K562 (cell line): ENCODE measurements around the gene CYB5B. TPM values are rescaled to one million over a fixed set of nuclear protein-coding genes. Genes with fewer than 3 reads are reported as not detected.

Experiments
- CTBP1 ChIP-seq: fragments of 450-650 bp; IDR thresholded peaks from 2 replicates; pipeline ENCODE4 v1.6.1; 2016; ENCODE audit warnings: borderline replicate concordance
- FOS ChIP-seq: IDR thresholded peaks from 3 replicates; pipeline ENCODE4 v1.6.1; 2011; ENCODE audit not compliant: insufficient read length; ENCODE audit errors: extremely low read depth
- FOXA3 ChIP-seq, 2 experiments: fragments of 450-650 bp in 1 of 2; sonication (generic) in 1 of 2; formaldehyde crosslinking; IDR thresholded peaks in 1 of 2; conservative IDR thresholded peaks in 1 of 2; 2 replicates each; pipeline versions ENCODE4 v1.4.0 to v1.8.0; 2020 to 2022; ENCODE audit warnings: mild to moderate bottlenecking in 2 of 2, missing genetic modification reagents in 1 of 2
- HDAC2 ChIP-seq: fragments of 450-650 bp; IDR thresholded peaks from 2 replicates; pipeline ENCODE4 v1.6.1; 2016; ENCODE audit warnings: mild to moderate bottlenecking
- JUN ChIP-seq, 2 experiments: sonication (generic) in 1 of 2; formaldehyde crosslinking in 1 of 2; IDR thresholded peaks; 2 replicates each; pipeline versions ENCODE4 v1.6.1 to v1.8.0; 2012 to 2022; ENCODE audit warnings: borderline replicate concordance in 2 of 2, mild to moderate bottlenecking in 2 of 2, improper control_type of control experiment in 1 of 2, low read depth in 1 of 2, low read length in 1 of 2, missing genetic modification reagents in 1 of 2
- KLF16 ChIP-seq: IDR thresholded peaks from 2 replicates; pipeline ENCODE4 v1.6.1; 2016; ENCODE audit warnings: antibody characterized with exemption
- MEIS2 ChIP-seq: fragments of 450-650 bp; IDR thresholded peaks from 2 replicates; pipeline ENCODE4 v1.6.1; 2014; ENCODE audit warnings: mild to moderate bottlenecking; ENCODE audit not compliant: partially characterized antibody
- PURB ChIP-seq: sonication (generic); formaldehyde crosslinking; IDR thresholded peaks from 2 replicates; pipeline ENCODE4 v1.9.0; 2021; ENCODE audit warnings: low read depth, mild to moderate bottlenecking, missing genetic modification reagents
- SAFB ChIP-seq: fragments of 200-400 bp; formaldehyde crosslinking; IDR thresholded peaks from 2 replicates; pipeline ENCODE4 v1.6.1; 2017; ENCODE audit warnings: low read depth, low read length, borderline replicate concordance
- ZNF282 ChIP-seq: sonication (generic); formaldehyde crosslinking; IDR thresholded peaks from 2 replicates; pipeline ENCODE4 v1.8.1; 2023; ENCODE audit warnings: missing genetic modification reagents
- ZNF766 ChIP-seq: fragments of 200-800 bp; sonication (Bioruptor generic); conservative IDR thresholded peaks from 2 replicates; pipeline ENCODE4 v1.6.1; 2016; ENCODE audit warnings: missing genetic modification characterization, missing compliant biosample characterization
- polyA plus RNA-seq, 8 experiments: library from polyadenylated mRNA; depleted of rRNA in 4 of 8; stranded (reverse) in 5 of 8; unstranded in 3 of 8; fragments of >200 nt; fragmentation: Nextera tagmentation in 2 of 8; fragmentation: Illumina TruSeq in 1 of 8; extraction: Ambion mirVana in 2 of 8; extraction: Trizol in 1 of 8; gene quantifications; 2 replicates each; pipeline versions ENCODE4 v1.2.1 to v1.2.3, GENCODE V29; 2011 to 2014; ENCODE audit warnings: inconsistent platforms in 1 of 8, missing spikeins in 1 of 8
- total RNA-seq, 7 experiments: library from RNA; depleted of rRNA in 6 of 7; stranded (reverse); fragments of >200 nt in 6 of 7; fragmentation: Illumina TruSeq in 2 of 7; extraction: Trizol in 2 of 7; gene quantifications; 2 replicates each; pipeline versions ENCODE4 v1.2.1 to v1.2.3, GENCODE V29; 2011 to 2021; ENCODE audit warnings: low replicate concordance in 1 of 7
- TF ChIP-seq, protein P1 (sequence below), 2 experiments: fragments of 450-650 bp; IDR thresholded peaks; 2 replicates each; pipeline ENCODE4 v1.6.1; 2016; ENCODE audit warnings: mild to moderate bottlenecking in 2 of 2, borderline replicate concordance in 1 of 2, low read depth in 1 of 2, moderate library complexity in 1 of 2
- TF ChIP-seq, protein P2 (sequence below): sonication (generic); formaldehyde crosslinking; IDR thresholded peaks from 2 replicates; pipeline ENCODE4 v1.8.0; 2023; ENCODE audit warnings: mild to moderate bottlenecking, missing genetic modification reagents
- TF ChIP-seq, protein P3 (sequence below): sonication (generic); formaldehyde crosslinking; IDR thresholded peaks from 2 replicates; pipeline ENCODE4 v1.5.0; 2020; ENCODE audit warnings: missing genetic modification reagents

CYB5B gene
- total and polyA plus RNA-seq, 9 of the 15 experiments (the other 6 are each of a cell fraction or from before 2014, with no cell fraction given) = 29.9 to 274 (median 136) TPM

DNA sequence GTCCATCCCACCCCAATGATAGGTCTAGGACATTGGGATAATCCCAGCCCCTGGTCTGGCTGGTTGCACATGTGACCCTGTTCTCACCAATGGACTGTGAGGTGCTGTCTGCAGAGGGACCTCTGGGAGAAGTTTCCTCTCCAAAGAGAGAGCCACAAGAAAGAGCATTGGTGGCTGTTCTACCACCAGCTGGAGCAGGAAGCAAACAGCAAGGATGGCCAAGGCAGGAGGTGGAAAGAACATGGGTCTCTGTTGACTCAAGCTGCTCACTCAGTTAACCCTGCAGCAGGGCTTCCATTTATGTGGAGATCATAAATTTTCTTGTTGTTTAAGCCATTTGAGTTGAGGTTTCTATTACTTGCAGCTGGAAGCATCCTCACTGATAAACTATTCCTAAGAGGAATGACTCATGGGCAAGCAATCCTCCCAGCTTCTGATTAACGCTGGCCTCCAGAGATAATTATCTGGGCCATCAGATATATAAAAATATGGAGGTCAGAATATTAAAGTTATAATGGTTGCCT lies 52.6 kb downstream of the CYB5B start (continued):
- TF ChIP-seq, protein P1, sequence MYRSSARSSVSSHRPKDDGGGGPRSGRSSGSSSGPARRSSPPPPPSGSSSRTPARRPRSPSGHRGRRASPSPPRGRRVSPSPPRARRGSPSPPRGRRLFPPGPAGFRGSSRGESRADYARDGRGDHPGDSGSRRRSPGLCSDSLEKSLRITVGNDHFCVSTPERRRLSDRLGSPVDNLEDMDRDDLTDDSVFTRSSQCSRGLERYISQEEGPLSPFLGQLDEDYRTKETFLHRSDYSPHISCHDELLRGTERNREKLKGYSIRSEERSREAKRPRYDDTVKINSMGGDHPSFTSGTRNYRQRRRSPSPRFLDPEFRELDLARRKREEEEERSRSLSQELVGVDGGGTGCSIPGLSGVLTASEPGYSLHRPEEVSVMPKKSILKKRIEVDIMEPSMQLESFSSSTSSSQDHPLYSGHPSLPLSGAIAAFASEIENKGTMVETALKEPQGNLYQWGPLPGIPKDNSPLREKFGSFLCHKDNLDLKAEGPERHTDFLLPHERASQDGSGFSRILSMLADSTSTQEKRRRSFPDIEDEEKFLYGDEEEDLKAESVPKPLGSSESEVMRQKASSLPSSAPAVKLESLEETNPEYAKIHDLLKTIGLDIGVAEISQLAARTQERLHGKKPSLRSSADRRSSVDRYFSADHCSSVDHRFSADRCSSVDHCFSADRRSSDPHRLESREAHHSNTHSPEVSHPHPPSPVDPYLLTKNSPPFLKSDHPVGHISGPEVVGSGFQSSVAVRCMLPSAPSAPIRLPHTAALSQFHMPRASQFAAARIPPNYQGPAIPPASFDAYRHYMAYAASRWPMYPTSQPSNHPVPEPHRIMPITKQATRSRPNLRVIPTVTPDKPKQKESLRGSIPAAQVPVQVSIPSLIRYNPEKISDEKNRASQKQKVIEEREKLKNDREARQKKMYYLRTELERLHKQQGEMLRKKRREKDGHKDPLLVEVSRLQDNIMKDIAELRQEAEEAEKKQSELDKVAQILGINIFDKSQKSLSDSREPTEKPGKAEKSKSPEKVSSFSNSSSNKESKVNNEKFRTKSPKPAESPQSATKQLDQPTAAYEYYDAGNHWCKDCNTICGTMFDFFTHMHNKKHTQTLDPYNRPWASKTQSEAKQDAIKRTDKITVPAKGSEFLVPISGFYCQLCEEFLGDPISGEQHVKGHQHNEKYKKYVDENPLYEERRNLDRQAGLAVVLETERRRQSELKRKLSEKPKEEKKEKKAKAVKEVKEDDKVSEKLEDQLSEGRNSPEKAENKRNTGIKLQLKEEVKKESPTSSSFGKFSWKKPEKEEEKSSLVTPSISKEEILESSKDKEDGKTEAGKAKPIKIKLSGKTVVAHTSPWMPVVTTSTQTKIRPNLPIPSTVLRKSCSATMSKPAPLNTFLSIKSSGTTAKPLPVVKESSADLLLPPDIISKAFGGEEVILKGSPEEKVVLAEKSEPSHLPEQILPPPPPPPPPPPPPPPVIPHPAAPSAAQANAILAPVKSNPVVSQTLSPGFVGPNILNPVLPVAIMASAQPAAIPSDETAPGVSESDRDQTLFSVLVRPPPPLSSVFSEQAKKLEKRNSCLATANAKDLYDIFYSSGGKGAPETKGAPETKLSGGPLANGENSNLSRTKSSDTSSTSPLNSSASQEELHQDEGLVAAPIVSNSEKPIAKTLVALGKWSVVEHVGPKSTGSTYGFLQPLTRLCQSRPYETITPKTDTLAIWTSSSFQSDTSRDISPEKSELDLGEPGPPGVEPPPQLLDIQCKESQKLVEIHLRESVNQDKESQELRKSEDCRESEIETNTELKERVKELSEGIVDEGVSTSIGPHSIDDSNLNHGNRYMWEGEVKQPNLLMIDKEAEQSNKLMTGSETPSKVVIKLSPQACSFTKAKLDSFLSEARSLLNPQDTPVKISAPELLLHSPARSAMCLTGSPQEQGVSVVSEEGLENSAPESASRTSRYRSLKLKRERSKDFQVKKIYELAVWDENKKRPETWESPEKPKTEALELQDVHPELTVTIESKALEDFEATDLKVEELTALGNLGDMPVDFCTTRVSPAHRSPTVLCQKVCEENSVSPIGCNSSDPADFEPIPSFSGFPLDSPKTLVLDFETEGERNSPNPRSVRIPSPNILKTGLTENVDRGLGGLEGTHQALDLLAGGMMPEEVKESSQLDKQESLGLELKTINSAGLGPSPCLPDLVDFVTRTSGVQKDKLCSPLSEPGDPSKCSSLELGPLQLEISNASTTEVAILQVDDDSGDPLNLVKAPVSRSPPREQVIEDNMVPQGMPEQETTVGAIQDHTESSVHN (IDR thresholded peaks at IDR 0.05; ENCODE audit: borderline replicate concordance in 1 of 2, low read depth in 1 of 2) = 0 out of 4 replicates have a peak, but pooled peaks of 1 of the 2 experiments have one; percentile 33
- no peak for TF ChIP-seq PURB (CRISPR knock-in tag)
- TF ChIP-seq SAFB = no peak
- TF ChIP-seq JUN (IDR thresholded peaks at IDR 0.05; ENCODE audit: borderline replicate concordance, low read depth, low read length) = peak; percentile 80
- no peak for TF ChIP-seq JUN (CRISPR knock-in tag; IDR thresholded peaks at IDR 0.05; ENCODE audit: borderline replicate concordance)
- TF ChIP-seq HDAC2 = 0 out of 2 replicates have a peak, but pooled peaks have one; percentile 45
- TF ChIP-seq, protein P2, sequence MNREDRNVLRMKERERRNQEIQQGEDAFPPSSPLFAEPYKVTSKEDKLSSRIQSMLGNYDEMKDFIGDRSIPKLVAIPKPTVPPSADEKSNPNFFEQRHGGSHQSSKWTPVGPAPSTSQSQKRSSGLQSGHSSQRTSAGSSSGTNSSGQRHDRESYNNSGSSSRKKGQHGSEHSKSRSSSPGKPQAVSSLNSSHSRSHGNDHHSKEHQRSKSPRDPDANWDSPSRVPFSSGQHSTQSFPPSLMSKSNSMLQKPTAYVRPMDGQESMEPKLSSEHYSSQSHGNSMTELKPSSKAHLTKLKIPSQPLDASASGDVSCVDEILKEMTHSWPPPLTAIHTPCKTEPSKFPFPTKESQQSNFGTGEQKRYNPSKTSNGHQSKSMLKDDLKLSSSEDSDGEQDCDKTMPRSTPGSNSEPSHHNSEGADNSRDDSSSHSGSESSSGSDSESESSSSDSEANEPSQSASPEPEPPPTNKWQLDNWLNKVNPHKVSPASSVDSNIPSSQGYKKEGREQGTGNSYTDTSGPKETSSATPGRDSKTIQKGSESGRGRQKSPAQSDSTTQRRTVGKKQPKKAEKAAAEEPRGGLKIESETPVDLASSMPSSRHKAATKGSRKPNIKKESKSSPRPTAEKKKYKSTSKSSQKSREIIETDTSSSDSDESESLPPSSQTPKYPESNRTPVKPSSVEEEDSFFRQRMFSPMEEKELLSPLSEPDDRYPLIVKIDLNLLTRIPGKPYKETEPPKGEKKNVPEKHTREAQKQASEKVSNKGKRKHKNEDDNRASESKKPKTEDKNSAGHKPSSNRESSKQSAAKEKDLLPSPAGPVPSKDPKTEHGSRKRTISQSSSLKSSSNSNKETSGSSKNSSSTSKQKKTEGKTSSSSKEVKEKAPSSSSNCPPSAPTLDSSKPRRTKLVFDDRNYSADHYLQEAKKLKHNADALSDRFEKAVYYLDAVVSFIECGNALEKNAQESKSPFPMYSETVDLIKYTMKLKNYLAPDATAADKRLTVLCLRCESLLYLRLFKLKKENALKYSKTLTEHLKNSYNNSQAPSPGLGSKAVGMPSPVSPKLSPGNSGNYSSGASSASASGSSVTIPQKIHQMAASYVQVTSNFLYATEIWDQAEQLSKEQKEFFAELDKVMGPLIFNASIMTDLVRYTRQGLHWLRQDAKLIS (CRISPR knock-in tag) = no peak
- TF ChIP-seq, protein P3, sequence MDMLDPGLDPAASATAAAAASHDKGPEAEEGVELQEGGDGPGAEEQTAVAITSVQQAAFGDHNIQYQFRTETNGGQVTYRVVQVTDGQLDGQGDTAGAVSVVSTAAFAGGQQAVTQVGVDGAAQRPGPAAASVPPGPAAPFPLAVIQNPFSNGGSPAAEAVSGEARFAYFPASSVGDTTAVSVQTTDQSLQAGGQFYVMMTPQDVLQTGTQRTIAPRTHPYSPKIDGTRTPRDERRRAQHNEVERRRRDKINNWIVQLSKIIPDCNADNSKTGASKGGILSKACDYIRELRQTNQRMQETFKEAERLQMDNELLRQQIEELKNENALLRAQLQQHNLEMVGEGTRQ (CRISPR knock-in tag) = peak; percentile 79
- peak; percentile 62 for TF ChIP-seq CTBP1
- peak; percentile 85 for TF ChIP-seq ZNF766
- TF ChIP-seq FOS = peak; percentile 51
- TF ChIP-seq ZNF282 (CRISPR knock-in tag) = no peak
- TF ChIP-seq KLF16 = 0 out of 2 replicates have a peak, but pooled peaks have one; percentile 17
- TF ChIP-seq MEIS2 = peak; percentile 88
- peak; percentile 74 to 80; a peak in 3 of 4 replicates for TF ChIP-seq FOXA3 (CRISPR knock-in tag; conservative IDR thresholded peaks at IDR 0.05 in 1 of 2, IDR thresholded peaks at IDR 0.05 in 1 of 2)
